ENCODE measurements around the gene OAF.

DNA sequence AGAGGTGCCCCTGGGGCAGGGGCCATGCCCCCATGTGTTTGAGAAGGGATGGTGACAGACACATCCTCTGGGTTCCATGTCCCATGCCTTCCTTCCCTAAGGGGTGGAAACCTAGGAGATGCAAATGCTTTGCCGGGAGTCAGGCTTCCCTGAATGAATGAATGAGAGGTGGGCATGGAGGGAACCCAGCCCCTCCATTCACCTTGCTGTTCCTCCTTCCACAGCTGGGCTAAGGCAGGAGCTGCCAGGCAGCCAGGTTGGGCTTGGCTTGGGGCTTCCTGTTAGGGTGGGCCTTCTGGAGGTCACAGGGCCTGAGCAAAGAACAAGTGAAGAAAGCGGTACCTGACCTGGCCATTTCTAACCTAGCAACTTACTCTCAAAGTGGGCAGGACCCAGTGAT is 30.0 kb downstream of the OAF start:
- TF ChIP-seq POLR2A (IDR thresholded peaks at IDR 0.05) (no peak), EP300 (IDR thresholded peaks at IDR 0.05) (no peak)
- TF ChIP-seq, protein P1, sequence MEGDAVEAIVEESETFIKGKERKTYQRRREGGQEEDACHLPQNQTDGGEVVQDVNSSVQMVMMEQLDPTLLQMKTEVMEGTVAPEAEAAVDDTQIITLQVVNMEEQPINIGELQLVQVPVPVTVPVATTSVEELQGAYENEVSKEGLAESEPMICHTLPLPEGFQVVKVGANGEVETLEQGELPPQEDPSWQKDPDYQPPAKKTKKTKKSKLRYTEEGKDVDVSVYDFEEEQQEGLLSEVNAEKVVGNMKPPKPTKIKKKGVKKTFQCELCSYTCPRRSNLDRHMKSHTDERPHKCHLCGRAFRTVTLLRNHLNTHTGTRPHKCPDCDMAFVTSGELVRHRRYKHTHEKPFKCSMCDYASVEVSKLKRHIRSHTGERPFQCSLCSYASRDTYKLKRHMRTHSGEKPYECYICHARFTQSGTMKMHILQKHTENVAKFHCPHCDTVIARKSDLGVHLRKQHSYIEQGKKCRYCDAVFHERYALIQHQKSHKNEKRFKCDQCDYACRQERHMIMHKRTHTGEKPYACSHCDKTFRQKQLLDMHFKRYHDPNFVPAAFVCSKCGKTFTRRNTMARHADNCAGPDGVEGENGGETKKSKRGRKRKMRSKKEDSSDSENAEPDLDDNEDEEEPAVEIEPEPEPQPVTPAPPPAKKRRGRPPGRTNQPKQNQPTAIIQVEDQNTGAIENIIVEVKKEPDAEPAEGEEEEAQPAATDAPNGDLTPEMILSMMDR (IDR thresholded peaks at IDR 0.05): no peak
